GM19463 (cell line): ENCODE data around the gene TOGARAM2.
"Not testable (repeated sequence)": the region's sequence is repeated elsewhere in the genome, so short reads cannot be mapped to it uniquely, and the experiment has no call there.

Experiments
- ATAC-seq: cut with Tn5 transposase; IDR thresholded peaks from one replicate; pipeline ENCODE4 v1.9.1; 2021; ENCODE audit warnings: mild to moderate bottlenecking, moderate library complexity; ENCODE audit not compliant: unreplicated experiment

The TOGARAM2 gene

GRCh38 chr2:29071032-29071975 is 90.2 kb downstream of the TOGARAM2 start:
- ATAC-seq = no peak

GRCh38 chr2:29072251-29072650 is 91.2 kb downstream of the TOGARAM2 start:
- ATAC-seq = no peak

GRCh38 chr2:29072971-29073725 is 92.0 kb downstream of the TOGARAM2 start:
- ATAC-seq = no peak

GRCh38 chr2:29073933-29074332 is 92.8 kb downstream of the TOGARAM2 start:
- ATAC-seq = no peak

GRCh38 chr2:29074411-29074810 is 93.3 kb downstream of the TOGARAM2 start, which contains the start of gene PCARE:
Gene PCARE (minus strand): TSS chr2:29074523. CDS start chr2:29074261, 262 bp downstream.
- ATAC-seq = no peak

- no peak for ATAC-seq
These were observed 95.0 kb downstream of the TOGARAM2 start for GRCh38 chr2:29075894-29076705.

- no peak for ATAC-seq
These were observed 98.8 kb downstream of the TOGARAM2 start for GRCh38 chr2:29079887-29080286.

- ATAC-seq = no peak
These were observed 100.0 kb downstream of the TOGARAM2 start for GRCh38 chr2:29080886-29081743.

GRCh38 chr2:29082804-29083495 is 101.9 kb downstream of the TOGARAM2 start:
- ATAC-seq = peak; percentile 47

GRCh38 chr2:29084554-29084953 is 103.5 kb downstream of the TOGARAM2 start:
- ATAC-seq = no peak

GRCh38 chr2:29090311-29090710 is 109.2 kb downstream of the TOGARAM2 start:
- not testable (repeated sequence) for ATAC-seq

- ATAC-seq = no peak
These were observed 115.9 kb downstream of the TOGARAM2 start for GRCh38 chr2:29096969-29097368.

GRCh38 chr2:29097569-29097968 is 116.5 kb downstream of the TOGARAM2 start:
- no peak for ATAC-seq

- no peak for ATAC-seq
These were observed 119.5 kb downstream of the TOGARAM2 start for GRCh38 chr2:29100564-29100963.
